Activated CD4-positive, alpha-beta memory T cell treated with anti-CD3 and anti-CD28 coated beads for 36 hours (primary cell): ENCODE measurements around the gene ARHGEF1. TPM values are rescaled to one million over a fixed set of nuclear protein-coding genes. Genes with fewer than 3 reads are reported as not detected.

Source experiments
- microRNA-seq: library from miRNA; unstranded; fragments of <30 nt; microRNA quantifications from one replicate; pipeline ENCODE4 v1.2.0, GENCODE V29; 2022; ENCODE audit warnings: borderline number of aligned reads, borderline microRNAs expressed, borderline replicate concordance
- total RNA-seq, 2 experiments: library from RNA; stranded (reverse); gene quantifications; one replicate each; pipeline ENCODE4 v1.2.3, GENCODE V29; 2021

Gene ARHGEF1
- total RNA-seq, 2 experiments from 2014 or later = 298 to 327 TPM

Small RNA genes lying within 50 kb of the gene (microRNA-seq; reads per million reads assigned to microRNA genes)
- gene MIR6797 = 1.2 reads per million

Other genes starting within 250 kb of the ARHGEF1 start
- not detected for gene CEACAM7, start 194.9 kb upstream of the ARHGEF1 start, total RNA-seq
- not detected for gene CEACAM5, start 174.6 kb upstream of the ARHGEF1 start, total RNA-seq
- gene CEACAM6, start 127.7 kb upstream of the ARHGEF1 start, total RNA-seq = not detected
- gene CEACAM3, start 86.6 kb upstream of the ARHGEF1 start, total RNA-seq = not detected
- not detected for gene LYPD4, start 38.5 kb upstream of the ARHGEF1 start, total RNA-seq
- not detected for gene DMRTC2, start 38.1 kb upstream of the ARHGEF1 start, total RNA-seq
- gene RPS19, start 22.9 kb upstream of the ARHGEF1 start, total RNA-seq = 1,000 to 10,000 TPM; 3,181 to 3,314 TPM
- gene CD79A, start 5.9 kb upstream of the ARHGEF1 start, total RNA-seq = 1 to 10 TPM; 1.5 to 1.6 TPM
- 1 to 10 TPM; 1.3 to 2.0 TPM for gene ERFL, start 45.3 kb downstream of the ARHGEF1 start, total RNA-seq
- 10 to 100 TPM; 64.9 to 68.4 TPM for gene RABAC1, start 76.1 kb downstream of the ARHGEF1 start, total RNA-seq
- gene ATP1A3, start 111.0 kb downstream of the ARHGEF1 start, total RNA-seq = under 1 TPM; 0.64 to 0.85 TPM
- gene GRIK5, start 187.0 kb downstream of the ARHGEF1 start, total RNA-seq = under 1 TPM; 0.73 to 0.90 TPM
- gene ZNF574, start 193.0 kb downstream of the ARHGEF1 start, total RNA-seq = 10 to 100 TPM; 12.2 to 13.2 TPM
- 10 to 100 TPM; 55.6 to 57.3 TPM for gene POU2F2, start 249.3 kb downstream of the ARHGEF1 start, total RNA-seq